ENCODE data around the gene AGAP3. TPM values are rescaled to one million over a fixed set of nuclear protein-coding genes. Genes with fewer than 3 reads are reported as not detected.

The AGAP3 gene
- total RNA-seq, 1 donor from 2014 or later, result 99.7 TPM

- DNase-seq (ENCODE audit: extremely low read depth, low read depth, low spot score), result no peak
Observed at GRCh38 chr7:151107882-151108281, 21.6 kb downstream of the AGAP3 start.

- no peak for DNase-seq (ENCODE audit: extremely low read depth, low read depth, low spot score)
Observed at GRCh38 chr7:151109094-151110048, 23.1 kb downstream of the AGAP3 start.

- DNase-seq (ENCODE audit: extremely low read depth, low read depth, low spot score), result no peak
Observed at GRCh38 chr7:151110236-151110940, 24.1 kb downstream of the AGAP3 start.

- DNase-seq (ENCODE audit: extremely low read depth, low read depth, low spot score), result no peak
Observed at GRCh38 chr7:151110941-151111645, 24.8 kb downstream of the AGAP3 start.

- no peak for DNase-seq (ENCODE audit: extremely low read depth, low read depth, low spot score)
Observed at GRCh38 chr7:151113344-151114150, 27.3 kb downstream of the AGAP3 start.

- DNase-seq (ENCODE audit: extremely low read depth, low read depth, low spot score), result no peak
Observed at GRCh38 chr7:151114151-151115090, 28.1 kb downstream of the AGAP3 start.

- DNase-seq (ENCODE audit: extremely low read depth, low read depth, low spot score), result no peak
Observed at GRCh38 chr7:151115121-151115835, 29.0 kb downstream of the AGAP3 start.

- DNase-seq (ENCODE audit: extremely low read depth, low read depth, low spot score), result no peak
Observed at GRCh38 chr7:151115836-151116418, 29.7 kb downstream of the AGAP3 start.

GRCh38 chr7:151116603-151117440 is 30.5 kb downstream of the AGAP3 start:
- DNase-seq (ENCODE audit: extremely low read depth, low read depth, low spot score), result no peak

GRCh38 chr7:151117565-151117964 is 31.3 kb downstream of the AGAP3 start:
- DNase-seq (ENCODE audit: extremely low read depth, low read depth, low spot score), result no peak

- DNase-seq (ENCODE audit: extremely low read depth, low read depth, low spot score), result no peak
Observed at GRCh38 chr7:151118108-151119054, 32.1 kb downstream of the AGAP3 start.

GRCh38 chr7:151119055-151119415 is 32.8 kb downstream of the AGAP3 start:
- DNase-seq (ENCODE audit: extremely low read depth, low read depth, low spot score), result no peak

GRCh38 chr7:151119902-151120301 is 33.6 kb downstream of the AGAP3 start:
- no peak for DNase-seq (ENCODE audit: extremely low read depth, low read depth, low spot score)

- DNase-seq (ENCODE audit: extremely low read depth, low read depth, low spot score), result no peak
Observed at GRCh38 chr7:151120896-151121295, 34.6 kb downstream of the AGAP3 start.

GRCh38 chr7:151121380-151122170 is 35.3 kb downstream of the AGAP3 start:
- no peak for DNase-seq (ENCODE audit: extremely low read depth, low read depth, low spot score)

- no peak for DNase-seq (ENCODE audit: extremely low read depth, low read depth, low spot score)
Observed at GRCh38 chr7:151122276-151122675, 36.0 kb downstream of the AGAP3 start.
